GM06990 (cell line): Measurements from ENCODE around the gene HAUS7.

Source experiments
- DNase-seq: peaks from one replicate; pipeline ENCODE4 v3.0.0-alpha.2; 2011; ENCODE audit not compliant: insufficient read length; ENCODE audit errors: extremely low read depth
- H3K27me3 ChIP-seq: replicated peaks from 2 replicates; pipeline ENCODE4 v1.6.0; 2011; ENCODE audit warnings: low read length; ENCODE audit not compliant: control insufficient read depth, insufficient read depth
- H3K36me3 ChIP-seq: 2 replicates; pipeline ENCODE4 v1.5.1; 2011; ENCODE audit warnings: low read length; ENCODE audit not compliant: control insufficient read depth, insufficient read depth
- H3K4me3 ChIP-seq: replicated peaks from 2 replicates; pipeline ENCODE4 v1.5.1; 2011; ENCODE audit warnings: low read depth, mild to moderate bottlenecking, control low read depth, low read length
- CTCF ChIP-seq: IDR thresholded peaks from 2 replicates; pipeline ENCODE4 v1.5.1; 2011; ENCODE audit warnings: low read length, control low read depth, mild to moderate bottlenecking, inconsistent platforms; ENCODE audit not compliant: insufficient read depth, poor library complexity, severe bottlenecking

The HAUS7 gene

GRCh38 chrX:153509592-153509991, 39.2 kb upstream of the HAUS7 start:
- no peak overlapping the region for H3K4me3 ChIP-seq
- no peak for TF ChIP-seq CTCF
- H3K36me3 ChIP-seq, result no peaks in the 10 kb centered on the region
- H3K27me3 ChIP-seq, result no peaks in the 10 kb centered on the region
- DNase-seq, result no peak

GRCh38 chrX:153507484-153508178, 37.3 kb upstream of the HAUS7 start:
- TF ChIP-seq CTCF, result peak; percentile 81
- DNase-seq, result peak; percentile 70
- Histone ChIP-seq H3K4me3 (no peak overlapping the region), H3K36me3 (no peaks in the 10 kb centered on the region), H3K27me3 (no peaks in the 10 kb centered on the region)

GRCh38 chrX:153505361-153505760, 35.0 kb upstream of the HAUS7 start:
- DNase-seq, result no peak

DNA sequence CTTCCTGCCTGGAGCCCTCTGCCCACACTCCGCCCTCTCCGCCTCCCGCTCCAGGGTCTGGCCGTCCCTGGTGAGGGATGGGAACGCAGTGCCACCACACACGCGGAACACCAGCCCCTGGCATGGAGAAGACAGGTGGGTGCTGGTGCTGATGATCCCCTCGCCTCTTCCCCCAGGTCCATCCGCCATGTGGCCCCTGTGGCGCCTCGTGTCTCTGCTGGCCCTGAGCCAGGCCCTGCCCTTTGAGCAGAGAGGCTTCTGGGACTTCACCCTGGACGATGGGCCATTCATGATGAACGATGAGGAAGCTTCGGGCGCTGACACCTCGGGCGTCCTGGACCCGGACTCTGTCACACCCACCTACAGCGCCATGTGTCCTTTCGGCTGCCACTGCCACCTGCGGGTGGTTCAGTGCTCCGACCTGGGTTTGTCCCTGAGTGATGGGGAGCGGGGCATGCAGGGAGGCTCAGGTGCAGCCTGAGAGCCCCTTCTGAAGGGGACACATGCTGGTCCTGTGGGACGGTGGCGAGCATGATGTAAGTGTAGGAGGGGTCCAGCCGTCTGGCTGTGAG, 34.2 kb upstream of the HAUS7 start:
- no peak for TF ChIP-seq CTCF
- H3K4me3 ChIP-seq, result no peak overlapping the region
- H3K36me3 ChIP-seq, result no peaks in the 10 kb centered on the region
- no peak for DNase-seq
- no peaks in the 10 kb centered on the region for H3K27me3 ChIP-seq

More at GRCh38 chrX:153505361-153505760, 35.0 kb upstream of the HAUS7 start:
- H3K36me3 ChIP-seq, result no peaks in the 10 kb centered on the region
- no peak for TF ChIP-seq CTCF
- H3K4me3 ChIP-seq, result no peak overlapping the region
- no peaks in the 10 kb centered on the region for H3K27me3 ChIP-seq

DNA sequence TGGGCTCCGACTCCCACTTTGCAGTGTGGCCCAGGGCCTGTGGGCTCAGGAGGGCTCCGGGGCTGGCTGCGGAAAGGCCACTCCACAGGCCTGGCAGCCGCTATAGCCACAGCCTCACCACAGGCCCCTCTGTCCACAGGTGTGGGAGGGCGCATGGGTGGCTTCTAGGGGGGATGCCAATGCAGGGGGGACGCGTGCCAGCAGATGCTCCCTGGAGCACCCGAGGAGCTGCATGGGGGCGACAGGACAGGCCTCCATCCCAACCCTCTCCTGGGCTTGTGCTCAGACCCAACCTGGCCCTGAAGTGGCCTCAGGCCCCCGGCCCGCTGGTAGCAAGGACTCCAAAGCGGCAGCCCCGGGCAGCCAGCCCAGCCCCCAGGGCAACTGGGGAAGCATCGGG, 32.4 kb upstream of the HAUS7 start:
- DNase-seq, result no peak

More for the DNA sequence above, 32.4 kb upstream of the HAUS7 start:
- Histone ChIP-seq H3K27me3 (no peaks in the 10 kb centered on the region), H3K36me3 (no peaks in the 10 kb centered on the region), H3K4me3 (no peak overlapping the region)
- no peak for TF ChIP-seq CTCF
